Fibroblast of skin of scalp (primary cell): ENCODE results near the gene SMPD4.
"Not testable (repeated sequence)": the region's sequence is repeated elsewhere in the genome, so short reads cannot be mapped to it uniquely, and the experiment has no call there.

Source experiments
- DNase-seq: peaks from one replicate; pipeline ENCODE4 v3.0.0-alpha.2; 2013

Gene SMPD4

GRCh38 chr2:130138841-130139251 is 42.6 kb downstream of the SMPD4 start:
- DNase-seq = not testable (repeated sequence)

- DNase-seq = not testable (repeated sequence)
Observed at GRCh38 chr2:130138326-130138725, 43.1 kb downstream of the SMPD4 start.

- DNase-seq = not testable (repeated sequence)
Observed at GRCh38 chr2:130137118-130137517, 44.3 kb downstream of the SMPD4 start.

- not testable (repeated sequence) for DNase-seq
Observed at GRCh38 chr2:130136546-130136945, 44.9 kb downstream of the SMPD4 start.

GRCh38 chr2:130135692-130136541 is 45.5 kb downstream of the SMPD4 start:
- DNase-seq = no peak

GRCh38 chr2:130129120-130129829 is 52.1 kb downstream of the SMPD4 start, which contains the start of gene POTEF:
TSS of gene POTEF (minus strand) at chr2:130129222. CDS start at chr2:130120515, 8,707 bp downstream.
- DNase-seq = not testable (repeated sequence)

GRCh38 chr2:130128464-130128863 is 52.9 kb downstream of the SMPD4 start:
- not testable (repeated sequence) for DNase-seq

- not testable (repeated sequence) for DNase-seq
Observed at GRCh38 chr2:130127726-130128125, 53.7 kb downstream of the SMPD4 start.

GRCh38 chr2:130120924-130121323 is 60.5 kb downstream of the SMPD4 start:
- not testable (repeated sequence) for DNase-seq

GRCh38 chr2:130102597-130103363 is 78.6 kb downstream of the SMPD4 start:
- not testable (repeated sequence) for DNase-seq
